AG09309 (cell line): ENCODE results near the gene HSF2.
A peak's percentile ranks its signal among the peaks of the same experiment; 100 is the strongest.

ENCODE experiments used
- DNase-seq: peaks from one replicate; pipeline ENCODE4 v3.0.0-alpha.2; 2010; ENCODE audit warnings: low read depth
- H3K4me3 ChIP-seq: 2 replicates; pipeline ENCODE4 v1.5.1; 2011; ENCODE audit warnings: mild to moderate bottlenecking, low read depth, low read length, moderate library complexity; ENCODE audit not compliant: control insufficient read depth
- TF ChIP-seq, protein P1 (sequence below): IDR thresholded peaks from 2 replicates; pipeline ENCODE4 v1.5.1; 2011; ENCODE audit warnings: mild to moderate bottlenecking, low read depth, low read length, inconsistent platforms; ENCODE audit not compliant: insufficient read depth, control insufficient read depth; ENCODE audit errors: missing control alignments

Gene HSF2, protein sequence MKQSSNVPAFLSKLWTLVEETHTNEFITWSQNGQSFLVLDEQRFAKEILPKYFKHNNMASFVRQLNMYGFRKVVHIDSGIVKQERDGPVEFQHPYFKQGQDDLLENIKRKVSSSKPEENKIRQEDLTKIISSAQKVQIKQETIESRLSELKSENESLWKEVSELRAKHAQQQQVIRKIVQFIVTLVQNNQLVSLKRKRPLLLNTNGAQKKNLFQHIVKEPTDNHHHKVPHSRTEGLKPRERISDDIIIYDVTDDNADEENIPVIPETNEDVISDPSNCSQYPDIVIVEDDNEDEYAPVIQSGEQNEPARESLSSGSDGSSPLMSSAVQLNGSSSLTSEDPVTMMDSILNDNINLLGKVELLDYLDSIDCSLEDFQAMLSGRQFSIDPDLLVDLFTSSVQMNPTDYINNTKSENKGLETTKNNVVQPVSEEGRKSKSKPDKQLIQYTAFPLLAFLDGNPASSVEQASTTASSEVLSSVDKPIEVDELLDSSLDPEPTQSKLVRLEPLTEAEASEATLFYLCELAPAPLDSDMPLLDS

DNA sequence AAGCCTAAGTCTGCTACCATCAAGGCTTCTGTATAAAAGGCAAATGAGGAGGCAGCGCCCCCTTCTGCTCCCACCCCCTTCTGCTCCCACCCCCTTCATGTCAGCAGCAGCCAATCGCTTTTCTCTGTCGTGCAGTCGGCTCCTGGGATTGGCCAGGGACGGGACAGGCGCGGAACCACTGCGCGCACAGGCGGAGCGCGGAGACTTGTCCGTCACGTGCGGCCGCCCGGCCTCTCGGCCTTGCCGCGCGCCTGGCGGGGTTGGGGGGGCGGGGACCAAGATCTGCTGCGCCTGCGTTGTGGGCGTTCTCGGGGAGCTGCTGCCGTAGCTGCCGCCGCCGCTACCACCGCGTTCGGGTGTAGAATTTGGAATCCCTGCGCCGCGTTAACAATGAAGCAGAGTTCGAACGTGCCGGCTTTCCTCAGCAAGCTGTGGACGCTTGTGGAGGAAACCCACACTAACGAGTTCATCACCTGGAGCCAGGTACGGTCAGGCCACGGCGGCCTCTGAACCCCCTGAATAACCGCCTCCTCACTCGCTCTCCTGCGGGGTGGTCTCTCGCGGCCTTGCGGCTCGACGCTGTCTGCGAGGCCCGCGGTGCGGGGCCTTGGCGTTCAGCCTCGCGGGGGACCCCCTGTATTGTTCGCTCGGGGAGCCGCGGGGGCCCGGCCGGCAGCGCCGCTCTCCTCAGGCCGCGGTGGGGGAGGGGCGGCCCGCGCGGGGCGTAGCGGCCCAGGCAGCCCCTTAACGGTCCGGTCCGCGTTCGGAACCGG is at the start of gene HSF2:
TSS of gene HSF2 (plus strand) at position 305 of the 773 bp plus-strand sequence. CDS start at position 391, 86 bp downstream.
- TF ChIP-seq, protein P1, sequence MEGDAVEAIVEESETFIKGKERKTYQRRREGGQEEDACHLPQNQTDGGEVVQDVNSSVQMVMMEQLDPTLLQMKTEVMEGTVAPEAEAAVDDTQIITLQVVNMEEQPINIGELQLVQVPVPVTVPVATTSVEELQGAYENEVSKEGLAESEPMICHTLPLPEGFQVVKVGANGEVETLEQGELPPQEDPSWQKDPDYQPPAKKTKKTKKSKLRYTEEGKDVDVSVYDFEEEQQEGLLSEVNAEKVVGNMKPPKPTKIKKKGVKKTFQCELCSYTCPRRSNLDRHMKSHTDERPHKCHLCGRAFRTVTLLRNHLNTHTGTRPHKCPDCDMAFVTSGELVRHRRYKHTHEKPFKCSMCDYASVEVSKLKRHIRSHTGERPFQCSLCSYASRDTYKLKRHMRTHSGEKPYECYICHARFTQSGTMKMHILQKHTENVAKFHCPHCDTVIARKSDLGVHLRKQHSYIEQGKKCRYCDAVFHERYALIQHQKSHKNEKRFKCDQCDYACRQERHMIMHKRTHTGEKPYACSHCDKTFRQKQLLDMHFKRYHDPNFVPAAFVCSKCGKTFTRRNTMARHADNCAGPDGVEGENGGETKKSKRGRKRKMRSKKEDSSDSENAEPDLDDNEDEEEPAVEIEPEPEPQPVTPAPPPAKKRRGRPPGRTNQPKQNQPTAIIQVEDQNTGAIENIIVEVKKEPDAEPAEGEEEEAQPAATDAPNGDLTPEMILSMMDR, result peak; percentile 15

DNA sequence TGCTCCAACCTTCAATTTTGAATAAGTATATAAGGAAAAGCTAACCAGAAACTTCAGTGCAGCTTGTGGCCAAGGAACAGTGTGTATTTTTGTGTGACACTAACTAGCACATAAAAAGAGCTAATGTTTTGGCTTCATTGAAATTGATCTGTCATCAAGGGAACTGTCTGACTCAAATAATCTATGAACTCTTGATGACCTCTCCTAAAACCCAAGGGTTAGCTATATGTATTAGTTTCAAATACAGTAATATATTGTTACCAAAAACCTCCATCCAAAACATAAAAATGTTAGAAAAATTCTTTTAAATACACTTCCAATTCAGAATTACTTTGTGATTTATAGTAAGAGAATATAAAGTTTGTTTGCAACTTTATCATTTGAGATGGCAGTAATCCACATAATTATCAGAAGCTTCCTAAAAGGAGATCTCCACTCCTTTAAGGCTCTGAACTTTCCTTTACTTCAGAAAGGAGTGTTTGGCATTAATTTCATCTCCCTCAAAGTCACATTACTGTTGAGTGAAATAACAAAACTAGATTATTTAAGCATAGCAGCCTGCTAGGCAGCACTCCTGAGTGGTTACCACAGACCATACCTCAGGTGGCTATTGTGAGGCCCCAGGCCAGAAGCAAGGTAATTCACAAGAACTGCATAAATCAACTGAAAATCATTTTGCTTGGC is 46.3 kb upstream of the HSF2 start:
- DNase-seq, result no peak
- TF ChIP-seq, protein P1, result no peak
- no peak overlapping the region for H3K4me3 ChIP-seq

More for the DNA sequence above, at the start of gene HSF2:
- DNase-seq, result peak; percentile 96
- peak within 1 kb of the TSS; percentile 99 for H3K4me3 ChIP-seq

DNA sequence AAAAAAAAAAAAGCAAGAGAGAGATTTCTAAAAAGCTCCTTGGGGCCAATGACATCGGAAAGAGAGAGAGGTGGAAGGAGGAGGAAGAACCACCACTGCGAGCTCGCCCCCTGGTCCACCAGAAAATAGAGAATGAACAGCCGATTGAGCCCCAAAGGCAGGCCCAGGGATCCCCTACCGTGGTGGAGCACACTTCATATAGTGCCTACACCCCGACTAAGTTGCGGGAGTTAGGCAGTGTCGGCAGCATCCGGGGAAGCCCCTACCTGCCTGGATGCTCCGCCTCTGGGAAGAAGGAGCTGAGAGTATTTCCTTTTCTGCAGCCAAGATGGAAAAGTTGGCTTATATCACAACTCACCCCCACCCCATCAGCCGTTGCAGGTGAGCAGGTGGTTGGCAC is 38.6 kb upstream of the HSF2 start:
- no peak overlapping the region for H3K4me3 ChIP-seq
- TF ChIP-seq, protein P1, result no peak
- DNase-seq, result no peak

DNA sequence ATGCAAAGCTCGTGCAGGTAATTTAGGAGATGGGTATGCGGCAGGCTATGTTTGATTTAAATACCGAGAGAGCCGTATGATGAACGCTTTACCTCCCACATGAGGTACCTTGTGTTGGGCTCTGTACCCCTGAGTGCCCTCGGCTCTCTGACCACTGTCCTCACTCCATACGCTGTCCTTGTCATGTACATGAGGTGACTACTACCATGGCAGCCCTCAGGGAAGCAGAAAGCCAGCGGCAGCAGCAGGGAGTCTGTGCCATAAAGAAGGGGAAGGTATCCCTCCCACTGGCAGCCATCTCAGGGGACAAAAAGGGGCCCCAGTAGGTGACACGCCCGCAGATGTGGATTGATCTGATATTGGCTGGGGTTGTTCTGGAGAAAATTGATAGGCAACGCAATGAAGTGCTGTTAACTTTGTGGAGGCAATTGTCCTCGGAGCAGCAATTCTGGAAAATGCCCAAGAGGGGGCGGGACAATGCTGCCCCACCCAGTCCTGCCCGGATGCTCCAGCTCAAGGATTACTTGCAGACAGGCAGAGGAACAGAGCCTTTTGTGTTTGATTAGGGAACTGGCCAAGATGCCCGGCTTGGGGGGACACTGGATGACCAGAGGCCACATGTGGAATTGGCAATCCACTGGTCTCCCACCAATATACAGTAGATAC is 38.0 kb upstream of the HSF2 start:
- TF ChIP-seq, protein P1, result no peak
- DNase-seq, result no peak
- H3K4me3 ChIP-seq, result no peak overlapping the region

DNA sequence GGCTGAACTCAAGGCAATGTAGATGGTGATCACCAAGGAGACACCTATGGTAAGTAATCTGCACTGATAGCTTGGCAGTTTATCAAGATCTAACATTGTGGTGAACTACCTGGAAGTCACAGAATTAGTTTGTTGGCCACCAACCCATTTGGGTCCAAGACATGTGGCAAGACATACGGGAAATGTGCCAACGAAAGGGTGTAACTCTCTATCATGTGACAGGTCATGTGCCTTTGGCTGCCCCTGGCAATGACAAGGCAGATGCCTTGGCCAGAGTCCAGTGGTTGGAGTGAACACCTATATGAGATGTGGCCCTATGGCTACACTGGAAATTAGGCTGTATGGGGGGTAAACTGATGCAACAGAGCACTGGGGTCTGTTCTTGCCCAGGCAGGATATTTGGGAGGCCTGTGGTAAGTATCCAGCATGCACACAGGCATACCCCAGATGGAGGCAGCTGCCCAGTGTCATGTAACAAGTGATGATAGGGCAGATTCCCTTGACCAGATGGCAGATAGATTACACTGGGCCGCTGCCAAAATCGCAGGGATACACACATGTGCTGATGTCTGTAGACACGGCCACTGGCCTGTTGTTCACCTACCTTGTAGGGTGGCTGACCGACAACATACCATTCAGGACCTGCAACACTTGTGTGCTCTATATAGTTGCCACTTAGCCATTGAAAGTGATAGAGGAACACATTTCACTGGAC is 35.5 kb upstream of the HSF2 start:
- no peak for DNase-seq
- TF ChIP-seq, protein P1, result no peak
- no peak overlapping the region for H3K4me3 ChIP-seq
